Measurements from ENCODE around the gene CELSR1. TPM values are rescaled to one million over a fixed set of nuclear protein-coding genes. Genes with fewer than 3 reads are reported as not detected.
A peak's percentile ranks its signal among the peaks of the same experiment; 100 is the strongest.

The CELSR1 gene
- total RNA-seq, 1 experiment from 2014 or later: 22.6 TPM

GRCh38 chr22:46458525-46458924 is 78.9 kb downstream of the CELSR1 start:
- H2BK5ac ChIP-seq (ENCODE audit: insufficient read length, low read length): no peak overlapping the region
- H4K91ac ChIP-seq (ENCODE audit: insufficient read length, low read depth, low read length): no peak overlapping the region
- H2AFZ ChIP-seq (ENCODE audit: low read length): no peak overlapping the region
- no peak overlapping the region for H3T11ph ChIP-seq (ENCODE audit: low read length)
- Mint-ChIP-seq H3K27ac (peak overlapping the region; percentile 55 to 90 (median 80); a peak in 5 of 7 replicates), H3K9me3 (no peaks in the 10 kb centered on the region), H3K4me1 (peaks cover 18 to 24% of the 10 kb centered on the region in 2 experiments), H3K36me3 (ENCODE audit: insufficient read depth in 1 of 3, low read depth in 3 of 3) (peaks cover 0 to 25% (median 11%) of the 10 kb centered on the region in 3 experiments; a peak in 5 of 7 replicates), H3K27me3 (ENCODE audit: low read depth) (no peaks in the 10 kb centered on the region), H3K4me3 (no peak overlapping the region)
- H3K23me2 ChIP-seq (ENCODE audit: insufficient read length, low read depth, low read length, poor library complexity, severe bottlenecking): no peaks in the 10 kb centered on the region
- H4K8ac ChIP-seq (replicated peaks; ENCODE audit: insufficient read length, low read depth, low read length): no peak overlapping the region
- H3K27ac ChIP-seq (ENCODE audit: insufficient read length, low read depth, low read length): no peak overlapping the region
- TF ChIP-seq, protein P1, sequence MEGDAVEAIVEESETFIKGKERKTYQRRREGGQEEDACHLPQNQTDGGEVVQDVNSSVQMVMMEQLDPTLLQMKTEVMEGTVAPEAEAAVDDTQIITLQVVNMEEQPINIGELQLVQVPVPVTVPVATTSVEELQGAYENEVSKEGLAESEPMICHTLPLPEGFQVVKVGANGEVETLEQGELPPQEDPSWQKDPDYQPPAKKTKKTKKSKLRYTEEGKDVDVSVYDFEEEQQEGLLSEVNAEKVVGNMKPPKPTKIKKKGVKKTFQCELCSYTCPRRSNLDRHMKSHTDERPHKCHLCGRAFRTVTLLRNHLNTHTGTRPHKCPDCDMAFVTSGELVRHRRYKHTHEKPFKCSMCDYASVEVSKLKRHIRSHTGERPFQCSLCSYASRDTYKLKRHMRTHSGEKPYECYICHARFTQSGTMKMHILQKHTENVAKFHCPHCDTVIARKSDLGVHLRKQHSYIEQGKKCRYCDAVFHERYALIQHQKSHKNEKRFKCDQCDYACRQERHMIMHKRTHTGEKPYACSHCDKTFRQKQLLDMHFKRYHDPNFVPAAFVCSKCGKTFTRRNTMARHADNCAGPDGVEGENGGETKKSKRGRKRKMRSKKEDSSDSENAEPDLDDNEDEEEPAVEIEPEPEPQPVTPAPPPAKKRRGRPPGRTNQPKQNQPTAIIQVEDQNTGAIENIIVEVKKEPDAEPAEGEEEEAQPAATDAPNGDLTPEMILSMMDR (conservative IDR thresholded peaks at IDR 0.05): no peak
- no CpG with 5 or more reads among the region's 7 CpGs for WGBS (ENCODE audit: extremely low coverage, insufficient read length, low lambda C conversion rate)
- H2BK20ac ChIP-seq (ENCODE audit: low read depth, low read length, poor library complexity, severe bottlenecking): no peak overlapping the region
- no peak overlapping the region for H3K23ac ChIP-seq (ENCODE audit: insufficient read length, low read depth, low read length)
- H4K5ac ChIP-seq (ENCODE audit: insufficient read length, low read depth, low read length): no peak overlapping the region
- H3K79me2 ChIP-seq (ENCODE audit: insufficient read depth, low read length): no peaks in the 10 kb centered on the region
- no peak overlapping the region for H3K9ac ChIP-seq (ENCODE audit: extremely low read depth, insufficient read length, low read length)
- no peak overlapping the region for H3K56ac ChIP-seq (ENCODE audit: insufficient read length, low read depth, low read length)
- H3K18ac ChIP-seq (ENCODE audit: insufficient read length, low read depth, low read length): no peak overlapping the region
- H3K4me1 ChIP-seq (ENCODE audit: insufficient read depth, low read length): no peaks in the 10 kb centered on the region
- no peaks in the 10 kb centered on the region for H3K9me3 ChIP-seq (ENCODE audit: control insufficient read depth, low read depth, low read length)
- H3K14ac ChIP-seq (ENCODE audit: insufficient read depth, low read length): no peak overlapping the region
- H3K27me3 ChIP-seq (ENCODE audit: insufficient read depth, low read length): no peaks in the 10 kb centered on the region; the same call in 1 of the 2 replicates
- no peak overlapping the region for H2BK15ac ChIP-seq (ENCODE audit: low read depth, low read length)
- no peak for DNase-seq
- H4K20me1 ChIP-seq (ENCODE audit: control insufficient read depth, insufficient read depth, insufficient read length): no peaks in the 10 kb centered on the region
- no peaks in the 10 kb centered on the region for H3K79me1 ChIP-seq (ENCODE audit: insufficient read depth, low read depth, low read length, poor library complexity, severe bottlenecking)
- no peak overlapping the region for H3K4ac ChIP-seq (ENCODE audit: low read depth, low read length)
- no peak overlapping the region for H2BK12ac ChIP-seq (ENCODE audit: insufficient read length, low read depth, low read length)
- H2AK5ac ChIP-seq (ENCODE audit: insufficient read length, low read length): no peak overlapping the region
- H3K4me2 ChIP-seq (ENCODE audit: insufficient read depth, insufficient read length, low read length): no peak overlapping the region
- no peak overlapping the region for H2BK120ac ChIP-seq (ENCODE audit: low read depth, low read length, poor library complexity, severe bottlenecking)

All from H9 (cell line).